Measurements from ENCODE around the gene WNT10A.
"Not testable (repeated sequence)": the region's sequence is repeated elsewhere in the genome, so short reads cannot be mapped to it uniquely, and the experiment has no call there.

- not testable (repeated sequence) for TF ChIP-seq POLR2AphosphoS5 (IDR thresholded peaks at IDR 0.05; ENCODE audit: control insufficient read depth, insufficient read depth, low read depth, low read length); GATA2 (CRISPR knock-in tag; IDR thresholded peaks at IDR 0.05); MXI1 (IDR thresholded peaks at IDR 0.05; ENCODE audit: low read depth, low read length); JUND (IDR thresholded peaks at IDR 0.05; ENCODE audit: borderline replicate concordance, low read depth, low read length); JUND (tag; IDR thresholded peaks at IDR 0.05; ENCODE audit: borderline replicate concordance, low read depth, low read length); GATAD2A (IDR thresholded peaks at IDR 0.05); SPI1 (IDR thresholded peaks at IDR 0.05; ENCODE audit: borderline replicate concordance, low read depth, low read length); OTX1 (CRISPR knock-in tag; IDR thresholded peaks at IDR 0.05); CTCF (IDR thresholded peaks at IDR 0.05 in 2 of 3, conservative IDR thresholded peaks at IDR 0.05 in 1 of 3; ENCODE audit: insufficient read depth in 2 of 3, low read depth in 1 of 3, low read length in 3 of 3); KAT7 (CRISPR knock-in tag; IDR thresholded peaks at IDR 0.05; ENCODE audit: borderline replicate concordance); ZBTB1 (CRISPR knock-in tag; IDR thresholded peaks at IDR 0.05; ENCODE audit: borderline replicate concordance, low read depth)
- TF ChIP-seq, protein P1, sequence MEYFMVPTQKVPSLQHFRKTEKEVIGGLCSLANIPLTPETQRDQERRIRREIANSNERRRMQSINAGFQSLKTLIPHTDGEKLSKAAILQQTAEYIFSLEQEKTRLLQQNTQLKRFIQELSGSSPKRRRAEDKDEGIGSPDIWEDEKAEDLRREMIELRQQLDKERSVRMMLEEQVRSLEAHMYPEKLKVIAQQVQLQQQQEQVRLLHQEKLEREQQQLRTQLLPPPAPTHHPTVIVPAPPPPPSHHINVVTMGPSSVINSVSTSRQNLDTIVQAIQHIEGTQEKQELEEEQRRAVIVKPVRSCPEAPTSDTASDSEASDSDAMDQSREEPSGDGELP (CRISPR knock-in tag; IDR thresholded peaks at IDR 0.05; ENCODE audit: borderline replicate concordance): not testable (repeated sequence)
These were observed 36.3 kb upstream of the WNT10A start for GRCh38 chr2:218844334-218844733.

Measured in K562 (cell line).